Astrocyte (in vitro differentiated cells and primary cell): ENCODE results near the gene PTPN20.
"Not testable (repeated sequence)": the region's sequence is repeated elsewhere in the genome, so short reads cannot be mapped to it uniquely, and the experiment has no call there.

Source experiments
- EZH2 ChIP-seq: IDR thresholded peaks from 2 replicates; pipeline ENCODE4 v1.6.1; 2012; ENCODE audit warnings: mild to moderate bottlenecking, low read length, inconsistent platforms; ENCODE audit not compliant: insufficient read depth
- TF ChIP-seq, protein P1 (sequence below): IDR thresholded peaks from 2 replicates; pipeline ENCODE4 v1.5.1; 2011; ENCODE audit warnings: low read depth, mild to moderate bottlenecking, inconsistent platforms, low read length, moderate library complexity; ENCODE audit not compliant: insufficient read depth

DNA sequence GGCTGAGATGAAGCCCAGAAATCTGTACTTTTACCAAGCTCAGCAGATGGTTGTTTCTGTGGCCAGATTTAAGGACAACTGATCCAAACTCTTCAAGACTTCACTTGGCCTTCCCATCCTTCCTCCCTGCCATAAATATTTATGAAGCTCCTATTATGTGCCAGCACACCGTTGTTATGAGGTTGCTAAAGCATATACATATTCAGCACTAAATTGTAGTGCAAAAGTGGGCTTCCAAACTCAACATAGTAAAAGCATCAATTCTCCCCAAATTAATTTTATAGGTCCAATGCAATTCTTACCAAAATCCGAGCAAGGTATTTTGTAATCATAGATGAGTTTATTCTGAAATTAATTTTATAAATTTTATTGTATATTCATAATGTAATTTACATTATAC, 10.0 kb upstream of the PTPN20 start:
- TF ChIP-seq, protein P1, sequence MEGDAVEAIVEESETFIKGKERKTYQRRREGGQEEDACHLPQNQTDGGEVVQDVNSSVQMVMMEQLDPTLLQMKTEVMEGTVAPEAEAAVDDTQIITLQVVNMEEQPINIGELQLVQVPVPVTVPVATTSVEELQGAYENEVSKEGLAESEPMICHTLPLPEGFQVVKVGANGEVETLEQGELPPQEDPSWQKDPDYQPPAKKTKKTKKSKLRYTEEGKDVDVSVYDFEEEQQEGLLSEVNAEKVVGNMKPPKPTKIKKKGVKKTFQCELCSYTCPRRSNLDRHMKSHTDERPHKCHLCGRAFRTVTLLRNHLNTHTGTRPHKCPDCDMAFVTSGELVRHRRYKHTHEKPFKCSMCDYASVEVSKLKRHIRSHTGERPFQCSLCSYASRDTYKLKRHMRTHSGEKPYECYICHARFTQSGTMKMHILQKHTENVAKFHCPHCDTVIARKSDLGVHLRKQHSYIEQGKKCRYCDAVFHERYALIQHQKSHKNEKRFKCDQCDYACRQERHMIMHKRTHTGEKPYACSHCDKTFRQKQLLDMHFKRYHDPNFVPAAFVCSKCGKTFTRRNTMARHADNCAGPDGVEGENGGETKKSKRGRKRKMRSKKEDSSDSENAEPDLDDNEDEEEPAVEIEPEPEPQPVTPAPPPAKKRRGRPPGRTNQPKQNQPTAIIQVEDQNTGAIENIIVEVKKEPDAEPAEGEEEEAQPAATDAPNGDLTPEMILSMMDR: not testable (repeated sequence)
- not testable (repeated sequence) for TF ChIP-seq EZH2
